PC-3 (cell line): Measurements from ENCODE around the gene CAV1. TPM values are rescaled to one million over a fixed set of nuclear protein-coding genes. Genes with fewer than 3 reads are reported as not detected.

Experiments
- ATAC-seq: fragments of 200-7000 bp; cut with Tn5 transposase; 2 replicates; pipeline ENCODE4 v1.9.1; 2020; ENCODE audit warnings: mild to moderate bottlenecking, moderate library complexity
- BruUV-seq: library from RNA; stranded (reverse); fragments of 400-500 nt; replicated peaks from 2 replicates; lab custom pipeline; 2021; lab: Mats Ljungman, UMichigan
- CTCF ChIA-PET: fragments of 300-600 bp; sonication (Branson Sonifier 250); formaldehyde crosslinking; loops from one replicate; lab custom pipeline; 2022; ENCODE audit warnings: antibody characterized with exemption; lab: Charles Lee
- POLR2A ChIA-PET: fragments of 300-600 bp; sonication (Branson Sonifier 250); formaldehyde crosslinking; loops from one replicate; lab custom pipeline; 2022; ENCODE audit warnings: antibody characterized with exemption; ENCODE audit not compliant: unreplicated experiment; lab: Charles Lee
- DNase-seq: peaks from one replicate; pipeline ENCODE4 v3.0.0-alpha.2; 2015
- H2AFZ ChIP-seq: fragments of 300-600 bp; sonication (generic); 2 replicates; pipeline ENCODE4 v1.6.0; 2016; ENCODE audit warnings: antibody characterized with exemption, low read length
- H3F3A ChIP-seq: fragments of 300-600 bp; sonication (generic); one replicate; pipeline ENCODE4 v1.6.0; 2017; ENCODE audit warnings: antibody characterized with exemption, low read length, control low read depth, mild to moderate bottlenecking; ENCODE audit not compliant: unreplicated experiment
- H3K27ac ChIP-seq: fragments of 300-600 bp; sonication (generic); 2 replicates; pipeline ENCODE4 v1.5.1; 2016; ENCODE audit warnings: mild to moderate bottlenecking, low read length
- H3K27me3 ChIP-seq: fragments of 300-600 bp; sonication (generic); 2 replicates; pipeline ENCODE4 v1.6.1; 2016; ENCODE audit warnings: low read length, mixed read lengths
- H3K36me3 ChIP-seq: fragments of 300-600 bp; sonication (generic); 2 replicates; pipeline ENCODE4 v1.6.1; 2016; ENCODE audit warnings: low read depth, mixed run types, low read length, mixed read lengths
- H3K4me1 ChIP-seq: fragments of 300-600 bp; sonication (generic); 2 replicates; pipeline ENCODE4 v1.5.1; 2016; ENCODE audit warnings: low read length; ENCODE audit not compliant: insufficient read depth
- H3K4me2 ChIP-seq: fragments of 300-600 bp; sonication (generic); 2 replicates; pipeline ENCODE4 v1.6.0; 2016; ENCODE audit warnings: low read length
- H3K4me3 ChIP-seq: fragments of 300-600 bp; sonication (generic); 2 replicates; pipeline ENCODE4 v1.5.1; 2016; ENCODE audit warnings: mild to moderate bottlenecking, low read length, mixed read lengths
- H3K79me2 ChIP-seq: fragments of 300-600 bp; sonication (generic); 2 replicates; pipeline ENCODE4 v1.6.1; 2017; ENCODE audit warnings: low read length, mixed read lengths
- H3K9ac ChIP-seq: fragments of 300-600 bp; sonication (generic); 2 replicates; pipeline ENCODE4 v1.6.0; 2016; ENCODE audit warnings: mild to moderate bottlenecking, low read length
- H3K9me2 ChIP-seq: fragments of 300-600 bp; sonication (generic); replicated peaks from 2 replicates; pipeline ENCODE4 v1.6.1; 2016; ENCODE audit warnings: mixed run types, low read length, mixed read lengths
- H3K9me3 ChIP-seq: fragments of 300-600 bp; sonication (generic); 2 replicates; pipeline ENCODE4 v1.6.1; 2016; ENCODE audit warnings: low read length, mixed read lengths
- H4K20me1 ChIP-seq: fragments of 300-600 bp; sonication (generic); 2 replicates; pipeline ENCODE4 v1.6.1; 2016; ENCODE audit warnings: low read length, mixed read lengths
- EZH2 ChIP-seq: fragments of 300-600 bp; sonication (generic); IDR thresholded peaks from one replicate; pipeline ENCODE4 v1.6.1; 2017; ENCODE audit warnings: antibody characterized with exemption, mild to moderate bottlenecking, low read length; ENCODE audit not compliant: unreplicated experiment
- EZH2phosphoT487 ChIP-seq: fragments of 300-600 bp; sonication (generic); IDR thresholded peaks from 2 replicates; pipeline ENCODE4 v1.6.1; 2018; ENCODE audit warnings: mild to moderate bottlenecking, antibody characterized with exemption, low read length, borderline replicate concordance
- intact Hi-C: fragments of 100-400 bp; cut with micrococcal nuclease; formaldehyde crosslinking; loops from 2 replicates; pipeline ENCODE4 v1.9.0; 2023
- total RNA-seq: library from RNA; depleted of rRNA; stranded (reverse); fragments of >200 nt; gene quantifications from 2 replicates; pipeline ENCODE4 v1.2.3, GENCODE V29; 2014
- TF ChIP-seq, protein P1 (sequence below): fragments of 300-600 bp; sonication (generic); conservative IDR thresholded peaks from 2 replicates; pipeline ENCODE4 v1.5.1; 2017; ENCODE audit warnings: antibody characterized with exemption, low read depth, mild to moderate bottlenecking, low read length

Gene CAV1
- total RNA-seq, 1 experiment from 2014 or later = 284 TPM

DNA sequence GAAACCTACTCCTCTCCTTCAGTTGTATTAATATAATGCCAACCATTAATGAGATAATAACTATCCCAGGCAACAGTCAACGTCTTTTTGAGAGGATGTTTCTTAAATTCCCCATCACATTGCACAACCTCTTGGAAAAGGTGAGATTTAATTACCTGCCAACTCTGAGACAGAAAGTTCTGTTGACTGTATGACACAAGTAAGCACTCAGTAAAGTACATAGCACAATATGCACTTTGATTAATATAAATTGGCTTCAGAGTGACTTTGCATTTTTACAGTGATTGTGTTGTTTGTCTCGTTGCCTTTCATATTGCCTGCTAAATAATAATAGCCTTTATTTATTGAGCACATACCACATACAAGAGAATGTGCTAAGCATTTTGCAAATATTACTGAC lies 46.7 kb downstream of the CAV1 start:
- no peak overlapping the region for H3K4me3 ChIP-seq
- H2AFZ ChIP-seq = peak overlapping the region; percentile 16; the same call in 1 of the 2 replicates
- DNase-seq (peak; percentile 50), ATAC-seq (no peak; the same call in 1 of the 2 replicates)
- H3K4me1 ChIP-seq = peaks cover 63% of the 10 kb centered on the region
- H3K9me2 ChIP-seq = no peaks in the 10 kb centered on the region
- ChIA-PET CTCF (interaction anchor here (1.0 kb wide), 1 partner anchor 45 kb away, joined by 6 read pairs; no protein-coding TSS in a partner anchor), POLR2A (no interaction called here)
- no peaks in the 10 kb centered on the region for H3K27me3 ChIP-seq
- peak overlapping the region; percentile 68 for H3K4me2 ChIP-seq
- no peaks in the 10 kb centered on the region for H3K36me3 ChIP-seq
- peak overlapping the region; percentile 71 for H3K27ac ChIP-seq
- H3F3A ChIP-seq = peaks cover 6% of the 10 kb centered on the region
- BruUV-seq = no TSS peak
- TF ChIP-seq, protein P1, sequence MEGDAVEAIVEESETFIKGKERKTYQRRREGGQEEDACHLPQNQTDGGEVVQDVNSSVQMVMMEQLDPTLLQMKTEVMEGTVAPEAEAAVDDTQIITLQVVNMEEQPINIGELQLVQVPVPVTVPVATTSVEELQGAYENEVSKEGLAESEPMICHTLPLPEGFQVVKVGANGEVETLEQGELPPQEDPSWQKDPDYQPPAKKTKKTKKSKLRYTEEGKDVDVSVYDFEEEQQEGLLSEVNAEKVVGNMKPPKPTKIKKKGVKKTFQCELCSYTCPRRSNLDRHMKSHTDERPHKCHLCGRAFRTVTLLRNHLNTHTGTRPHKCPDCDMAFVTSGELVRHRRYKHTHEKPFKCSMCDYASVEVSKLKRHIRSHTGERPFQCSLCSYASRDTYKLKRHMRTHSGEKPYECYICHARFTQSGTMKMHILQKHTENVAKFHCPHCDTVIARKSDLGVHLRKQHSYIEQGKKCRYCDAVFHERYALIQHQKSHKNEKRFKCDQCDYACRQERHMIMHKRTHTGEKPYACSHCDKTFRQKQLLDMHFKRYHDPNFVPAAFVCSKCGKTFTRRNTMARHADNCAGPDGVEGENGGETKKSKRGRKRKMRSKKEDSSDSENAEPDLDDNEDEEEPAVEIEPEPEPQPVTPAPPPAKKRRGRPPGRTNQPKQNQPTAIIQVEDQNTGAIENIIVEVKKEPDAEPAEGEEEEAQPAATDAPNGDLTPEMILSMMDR = no peak
- TF ChIP-seq EZH2phosphoT487 (no peak), EZH2 (no peak)
- no peaks in the 10 kb centered on the region for H4K20me1 ChIP-seq
- no peaks in the 10 kb centered on the region for H3K9me3 ChIP-seq
- H3K9ac ChIP-seq = peak overlapping the region; percentile 23
- intact Hi-C loops = loop anchor here (5.0 kb wide), 1 partner anchor 299 kb away; no protein-coding TSS in a partner anchor
- no peaks in the 10 kb centered on the region for H3K79me2 ChIP-seq

DNA sequence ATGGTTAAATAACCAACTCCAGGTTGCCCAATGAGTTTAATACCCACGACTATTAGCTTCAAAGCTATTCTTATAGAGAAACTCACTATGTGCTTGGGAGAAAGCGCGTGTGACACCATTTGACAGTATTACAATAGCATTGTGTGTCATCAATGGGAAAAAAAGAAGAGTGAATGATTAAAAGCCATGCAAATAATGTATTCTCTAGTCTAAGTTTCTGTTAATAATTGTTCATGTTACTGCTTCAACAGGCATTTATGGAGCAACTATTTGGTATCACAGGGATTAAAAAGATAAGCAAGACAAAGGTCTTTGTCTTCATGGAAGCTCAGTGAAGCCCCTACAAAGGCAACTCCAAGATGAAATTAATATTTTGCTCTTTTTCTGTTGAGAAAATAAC lies 47.2 kb downstream of the CAV1 start:
- peak overlapping the region; percentile 71 for H3K27ac ChIP-seq
- H3K9me3 ChIP-seq = no peaks in the 10 kb centered on the region
- peaks cover 61% of the 10 kb centered on the region for H3K4me1 ChIP-seq
- no peaks in the 10 kb centered on the region for H4K20me1 ChIP-seq
- CTCF ChIA-PET = no interaction called here
- TF ChIP-seq EZH2 = no peak
- TF ChIP-seq, protein P1 = no peak
- no peak for TF ChIP-seq EZH2phosphoT487
- H3F3A ChIP-seq = peaks cover 6% of the 10 kb centered on the region
- no peak overlapping the region for H3K4me3 ChIP-seq
- peak overlapping the region; percentile 68 for H3K4me2 ChIP-seq
- DNase-seq (no peak), ATAC-seq (no peak)
- H3K9me2 ChIP-seq = no peaks in the 10 kb centered on the region
- no TSS peak for BruUV-seq
- POLR2A ChIA-PET = no interaction called here
- intact Hi-C loops = loop anchor here (5.0 kb wide), 1 partner anchor 300 kb away; no protein-coding TSS in a partner anchor
- peak overlapping the region; percentile 23; the same call in 1 of the 2 replicates for H3K9ac ChIP-seq
- H3K27me3 ChIP-seq = no peaks in the 10 kb centered on the region
- H2AFZ ChIP-seq = 0 out of 2 replicates have a peak overlapping the region, but pooled peaks have one; percentile 16
- H3K79me2 ChIP-seq = no peaks in the 10 kb centered on the region
- H3K36me3 ChIP-seq = no peaks in the 10 kb centered on the region

DNA sequence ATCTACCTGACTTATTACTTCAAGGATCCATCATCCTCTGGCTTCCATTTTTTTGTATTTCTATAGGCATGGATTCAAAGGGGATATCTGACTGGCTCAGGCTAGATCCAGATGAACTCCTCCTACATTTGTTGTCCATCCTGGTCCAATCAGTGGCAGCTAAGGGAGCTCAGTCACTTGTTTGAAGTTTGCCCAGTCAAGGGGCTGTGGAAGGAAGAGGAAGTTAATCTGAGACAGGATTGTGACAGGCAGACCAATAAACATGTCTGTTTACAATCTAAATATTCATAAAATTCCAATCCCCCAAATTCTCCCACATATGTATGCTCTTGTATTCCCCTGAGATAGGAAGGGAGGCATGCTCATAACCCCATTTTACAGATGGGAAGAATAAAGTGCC lies 48.7 kb downstream of the CAV1 start:
- Histone ChIP-seq H3K9me2 (no peaks in the 10 kb centered on the region), H2AFZ (no peak overlapping the region), H3K36me3 (no peaks in the 10 kb centered on the region), H3K27ac (no peak overlapping the region), H3K27me3 (no peaks in the 10 kb centered on the region), H3K9me3 (no peaks in the 10 kb centered on the region), H4K20me1 (no peaks in the 10 kb centered on the region), H3K4me2 (no peak overlapping the region), H3F3A (peaks cover 13% of the 10 kb centered on the region), H3K79me2 (no peaks in the 10 kb centered on the region), H3K4me1 (peaks cover 75% of the 10 kb centered on the region), H3K4me3 (no peak overlapping the region), H3K9ac (no peak overlapping the region)
- TF ChIP-seq EZH2 (no peak), EZH2phosphoT487 (no peak)
- TF ChIP-seq, protein P1 = no peak
- intact Hi-C loops = loop anchor here (5.0 kb wide), 1 partner anchor 301 kb away; no protein-coding TSS in a partner anchor
- ChIA-PET POLR2A (no interaction called here), CTCF (no interaction called here)
- no peak for ATAC-seq
- DNase-seq = no peak
- BruUV-seq = no TSS peak
